Nephron (organoid): ENCODE measurements around the gene MAP1LC3A.

Experiments
- H3K27ac Mint-ChIP-seq, 3 experiments: 2 replicates each; pipeline ENCODE4 v1.8.0; 2020; ENCODE audit warnings: mixed read lengths in 3 of 3, mild to moderate bottlenecking in 2 of 3, moderate library complexity in 1 of 3
- H3K27me3 Mint-ChIP-seq: 2 replicates; pipeline ENCODE4 v1.8.0; 2021; ENCODE audit warnings: low read depth, mild to moderate bottlenecking, moderate library complexity, mixed read lengths
- H3K36me3 Mint-ChIP-seq: 2 replicates; pipeline ENCODE4 v1.8.0; 2020; ENCODE audit warnings: low read depth, mixed read lengths
- H3K4me1 Mint-ChIP-seq: 2 replicates; pipeline ENCODE4 v1.8.0; 2020; ENCODE audit warnings: mixed read lengths
- H3K4me3 Mint-ChIP-seq, 3 experiments: 2 replicates each; pipeline ENCODE4 v1.8.0; 2020; ENCODE audit warnings: mild to moderate bottlenecking in 3 of 3, mixed read lengths in 3 of 3, moderate library complexity in 2 of 3
- H3K9me3 Mint-ChIP-seq: 2 replicates; pipeline ENCODE4 v1.8.0; 2020; ENCODE audit warnings: mixed read lengths
- CTCF ChIP-seq, 3 experiments: fragments of 200-600 bp; sonication (generic); IDR thresholded peaks; one replicate each; pipeline ENCODE4 v1.5.0; 2021; ENCODE audit warnings: antibody characterized with exemption in 3 of 3; ENCODE audit not compliant: unreplicated experiment in 3 of 3

MAP1LC3A gene

GRCh38 chr20:34549291-34549928, 9.1 kb upstream of the MAP1LC3A start:
- Mint-ChIP-seq H3K4me3 (no peak overlapping the region), H3K27ac (no peak overlapping the region), H3K4me1 (peaks cover 16% of the 10 kb centered on the region), H3K9me3 (no peaks in the 10 kb centered on the region), H3K27me3 (peaks cover 8% of the 10 kb centered on the region), H3K36me3 (no peaks in the 10 kb centered on the region)
- no peak for TF ChIP-seq CTCF (IDR thresholded peaks at IDR 0.05; ENCODE audit: unreplicated experiment in 3 of 3)

GRCh38 chr20:34549929-34550305, 8.6 kb upstream of the MAP1LC3A start:
- no peak overlapping the region for H3K4me3 Mint-ChIP-seq
- H3K27me3 Mint-ChIP-seq = peaks cover 8% of the 10 kb centered on the region
- TF ChIP-seq CTCF (IDR thresholded peaks at IDR 0.05; ENCODE audit: unreplicated experiment in 3 of 3) = no peak
- H3K36me3 Mint-ChIP-seq = no peaks in the 10 kb centered on the region
- H3K27ac Mint-ChIP-seq = no peak overlapping the region
- H3K4me1 Mint-ChIP-seq = peaks cover 11% of the 10 kb centered on the region
- H3K9me3 Mint-ChIP-seq = no peaks in the 10 kb centered on the region

- H3K9me3 Mint-ChIP-seq = no peaks in the 10 kb centered on the region
- no peak overlapping the region for H3K27ac Mint-ChIP-seq
- no peaks in the 10 kb centered on the region for H3K36me3 Mint-ChIP-seq
- H3K27me3 Mint-ChIP-seq = no peaks in the 10 kb centered on the region
- H3K4me3 Mint-ChIP-seq = no peak overlapping the region
- TF ChIP-seq CTCF (IDR thresholded peaks at IDR 0.05; ENCODE audit: unreplicated experiment in 3 of 3) = no peak
- peaks cover 6% of the 10 kb centered on the region for H3K4me1 Mint-ChIP-seq
Observed at GRCh38 chr20:34552569-34552968, 5.9 kb upstream of the MAP1LC3A start.

GRCh38 chr20:34553366-34553867, 5.1 kb upstream of the MAP1LC3A start:
- Mint-ChIP-seq H3K4me1 (peaks cover 12% of the 10 kb centered on the region), H3K36me3 (no peaks in the 10 kb centered on the region), H3K9me3 (no peaks in the 10 kb centered on the region), H3K27ac (no peak overlapping the region), H3K4me3 (no peak overlapping the region), H3K27me3 (no peaks in the 10 kb centered on the region)
- no peak for TF ChIP-seq CTCF (IDR thresholded peaks at IDR 0.05; ENCODE audit: unreplicated experiment in 3 of 3)

GRCh38 chr20:34557936-34558319, 590 bp upstream of the MAP1LC3A start:
- Mint-ChIP-seq H3K36me3 (no peaks in the 10 kb centered on the region), H3K27ac (peak overlapping the region in 1 of 3 experiments; percentile 67), H3K27me3 (no peaks in the 10 kb centered on the region), H3K4me1 (peaks cover 12% of the 10 kb centered on the region), H3K9me3 (no peaks in the 10 kb centered on the region), H3K4me3 (peak overlapping the region; percentile 82 to 86 (median 83))
- TF ChIP-seq CTCF (IDR thresholded peaks at IDR 0.05; ENCODE audit: unreplicated experiment in 3 of 3) = no peak
